ENCODE results near the gene COPS3.

DNA sequence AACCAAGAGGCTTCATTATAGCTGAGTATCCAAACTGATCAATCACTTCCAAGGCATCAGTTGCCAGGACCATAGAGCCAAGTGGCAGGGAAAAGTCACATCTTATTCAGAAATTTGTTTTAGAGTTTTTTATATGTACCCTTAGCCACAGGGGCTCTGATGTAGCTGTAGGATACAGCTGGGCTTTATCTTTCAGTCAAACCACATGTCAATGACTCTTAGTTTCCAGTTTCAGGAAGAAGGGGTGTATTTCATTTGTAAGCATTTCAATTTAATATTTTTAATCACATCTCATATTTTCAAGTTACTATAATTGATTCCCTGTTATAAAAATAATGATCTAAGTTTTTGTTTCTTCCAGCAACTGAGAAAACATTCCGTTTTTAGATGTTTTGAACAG, 41.2 kb downstream of the COPS3 start:
- TF ChIP-seq, protein P1, sequence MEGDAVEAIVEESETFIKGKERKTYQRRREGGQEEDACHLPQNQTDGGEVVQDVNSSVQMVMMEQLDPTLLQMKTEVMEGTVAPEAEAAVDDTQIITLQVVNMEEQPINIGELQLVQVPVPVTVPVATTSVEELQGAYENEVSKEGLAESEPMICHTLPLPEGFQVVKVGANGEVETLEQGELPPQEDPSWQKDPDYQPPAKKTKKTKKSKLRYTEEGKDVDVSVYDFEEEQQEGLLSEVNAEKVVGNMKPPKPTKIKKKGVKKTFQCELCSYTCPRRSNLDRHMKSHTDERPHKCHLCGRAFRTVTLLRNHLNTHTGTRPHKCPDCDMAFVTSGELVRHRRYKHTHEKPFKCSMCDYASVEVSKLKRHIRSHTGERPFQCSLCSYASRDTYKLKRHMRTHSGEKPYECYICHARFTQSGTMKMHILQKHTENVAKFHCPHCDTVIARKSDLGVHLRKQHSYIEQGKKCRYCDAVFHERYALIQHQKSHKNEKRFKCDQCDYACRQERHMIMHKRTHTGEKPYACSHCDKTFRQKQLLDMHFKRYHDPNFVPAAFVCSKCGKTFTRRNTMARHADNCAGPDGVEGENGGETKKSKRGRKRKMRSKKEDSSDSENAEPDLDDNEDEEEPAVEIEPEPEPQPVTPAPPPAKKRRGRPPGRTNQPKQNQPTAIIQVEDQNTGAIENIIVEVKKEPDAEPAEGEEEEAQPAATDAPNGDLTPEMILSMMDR (conservative IDR thresholded peaks at IDR 0.05; ENCODE audit: low read depth, low read length) = no peak
- TF ChIP-seq EZH2 (IDR thresholded peaks at IDR 0.05; ENCODE audit: borderline replicate concordance, low read depth, low read length, poor library complexity, severe bottlenecking) = no peak
